IPS DF 6.9 (cell line): ENCODE results near the gene BRIP1.

Experiments
- DNase-seq: peaks from one replicate; pipeline ENCODE4 v3.0.0-alpha.2; 2013; ENCODE audit warnings: low read depth, low spot score
- H3K27ac ChIP-seq: one replicate; pipeline ENCODE4 v1.5.1; 2013; ENCODE audit warnings: low read length, control low read depth
- H3K27me3 ChIP-seq: 2 replicates; pipeline ENCODE4 v1.6.1; 2013; ENCODE audit warnings: mild to moderate bottlenecking, low read length; ENCODE audit not compliant: control insufficient read depth, insufficient read depth
- H3K36me3 ChIP-seq: 2 replicates; pipeline ENCODE4 v1.6.1; 2013; ENCODE audit warnings: low read length; ENCODE audit not compliant: control insufficient read depth, insufficient read depth
- H3K4me1 ChIP-seq: 2 replicates; pipeline ENCODE4 v1.6.1; 2013; ENCODE audit warnings: low read length; ENCODE audit not compliant: control insufficient read depth, insufficient read depth
- H3K4me3 ChIP-seq: 2 replicates; pipeline ENCODE4 v1.5.1; 2013; ENCODE audit warnings: mild to moderate bottlenecking, low read length
- H3K9me3 ChIP-seq: 2 replicates; pipeline ENCODE4 v1.6.1; 2013; ENCODE audit warnings: low read length, inconsistent platforms; ENCODE audit not compliant: control insufficient read depth, insufficient read depth
- WGBS: extraction: QIAGEN DNeasy Blood & Tissue Kit; methylation state at CpG from one replicate; pipeline ENCODE4 v1.1.7; 2013; ENCODE audit warnings: mixed read lengths, missing lambda C conversion rate; ENCODE audit not compliant: insufficient read length, insufficient coverage; 5-methylcytosine and 5-hydroxymethylcytosine counted together

Gene BRIP1

GRCh38 chr17:61884864-61885263 is 21.5 kb upstream of the BRIP1 start:
- DNase-seq, result no peak
- H3K27me3 ChIP-seq, result no peaks in the 10 kb centered on the region
- H3K27ac ChIP-seq, result no peak overlapping the region
- no peak overlapping the region for H3K4me3 ChIP-seq
- no peaks in the 10 kb centered on the region for H3K4me1 ChIP-seq
- H3K9me3 ChIP-seq, result no peaks in the 10 kb centered on the region
- H3K36me3 ChIP-seq, result no peaks in the 10 kb centered on the region
- no CpG with 5 or more reads among the region's 3 CpGs for WGBS

GRCh38 chr17:61880589-61881102 is 17.3 kb upstream of the BRIP1 start:
- no peaks in the 10 kb centered on the region for H3K27me3 ChIP-seq
- no peaks in the 10 kb centered on the region for H3K9me3 ChIP-seq
- no peaks in the 10 kb centered on the region for H3K36me3 ChIP-seq
- H3K4me1 ChIP-seq, result no peaks in the 10 kb centered on the region
- no peak overlapping the region for H3K4me3 ChIP-seq
- no CpG with 5 or more reads among the region's 4 CpGs for WGBS
- no peak overlapping the region for H3K27ac ChIP-seq
- no peak for DNase-seq

- Histone ChIP-seq H3K9me3 (no peaks in the 10 kb centered on the region), H3K36me3 (no peaks in the 10 kb centered on the region), H3K4me3 (no peak overlapping the region), H3K27me3 (no peaks in the 10 kb centered on the region), H3K4me1 (no peaks in the 10 kb centered on the region), H3K27ac (no peak overlapping the region)
- no CpG with 5 or more reads among the region's 3 CpGs for WGBS
- no peak for DNase-seq
Measured at GRCh38 chr17:61878984-61879612, 15.8 kb upstream of the BRIP1 start.

- no peaks in the 10 kb centered on the region for H3K9me3 ChIP-seq
- no peaks in the 10 kb centered on the region for H3K27me3 ChIP-seq
- no CpG with 5 or more reads among the region's 2 CpGs for WGBS
- no peak for DNase-seq
- no peaks in the 10 kb centered on the region for H3K36me3 ChIP-seq
- no peak overlapping the region for H3K27ac ChIP-seq
- H3K4me3 ChIP-seq, result no peak overlapping the region
- no peaks in the 10 kb centered on the region for H3K4me1 ChIP-seq
Measured at GRCh38 chr17:61878520-61878919, 15.2 kb upstream of the BRIP1 start.

GRCh38 chr17:61877837-61878236 is 14.5 kb upstream of the BRIP1 start:
- no peak overlapping the region for H3K27ac ChIP-seq
- WGBS, result no CpG with 5 or more reads among the region's 2 CpGs
- no peaks in the 10 kb centered on the region for H3K9me3 ChIP-seq
- no peaks in the 10 kb centered on the region for H3K27me3 ChIP-seq
- no peak overlapping the region for H3K4me3 ChIP-seq
- no peaks in the 10 kb centered on the region for H3K36me3 ChIP-seq
- H3K4me1 ChIP-seq, result no peaks in the 10 kb centered on the region
- no peak for DNase-seq

GRCh38 chr17:61875804-61876203 is 12.5 kb upstream of the BRIP1 start:
- no peak overlapping the region for H3K4me3 ChIP-seq
- no peaks in the 10 kb centered on the region for H3K36me3 ChIP-seq
- no CpG with 5 or more reads among the region's 3 CpGs for WGBS
- no peak overlapping the region for H3K27ac ChIP-seq
- H3K27me3 ChIP-seq, result no peaks in the 10 kb centered on the region
- no peaks in the 10 kb centered on the region for H3K4me1 ChIP-seq
- no peaks in the 10 kb centered on the region for H3K9me3 ChIP-seq
- DNase-seq, result no peak

GRCh38 chr17:61875285-61875684 is 12.0 kb upstream of the BRIP1 start:
- WGBS, result no CpG with 5 or more reads among the region's 1 CpG
- H3K27ac ChIP-seq, result no peak overlapping the region
- no peaks in the 10 kb centered on the region for H3K4me1 ChIP-seq
- DNase-seq, result no peak
- no peak overlapping the region for H3K4me3 ChIP-seq
- no peaks in the 10 kb centered on the region for H3K9me3 ChIP-seq
- no peaks in the 10 kb centered on the region for H3K27me3 ChIP-seq
- no peaks in the 10 kb centered on the region for H3K36me3 ChIP-seq

GRCh38 chr17:61874075-61874474 is 10.7 kb upstream of the BRIP1 start:
- Histone ChIP-seq H3K4me1 (no peaks in the 10 kb centered on the region), H3K36me3 (no peaks in the 10 kb centered on the region)
- WGBS, result no CpG with 5 or more reads among the region's 2 CpGs

GRCh38 chr17:61872099-61872498 is 8.8 kb upstream of the BRIP1 start:
- Histone ChIP-seq H3K9me3 (no peaks in the 10 kb centered on the region), H3K27me3 (no peaks in the 10 kb centered on the region), H3K27ac (no peak overlapping the region), H3K4me3 (no peak overlapping the region), H3K4me1 (no peaks in the 10 kb centered on the region), H3K36me3 (no peaks in the 10 kb centered on the region)
- WGBS, result no CpG with 5 or more reads among the region's 3 CpGs
- DNase-seq, result no peak

More at GRCh38 chr17:61874075-61874474, 10.7 kb upstream of the BRIP1 start:
- H3K27me3 ChIP-seq, result no peaks in the 10 kb centered on the region
- H3K4me3 ChIP-seq, result no peak overlapping the region
- no peaks in the 10 kb centered on the region for H3K9me3 ChIP-seq
- no peak overlapping the region for H3K27ac ChIP-seq
- DNase-seq, result no peak

GRCh38 chr17:61869138-61869537 is 5.8 kb upstream of the BRIP1 start:
- Histone ChIP-seq H3K27ac (no peak overlapping the region), H3K9me3 (no peaks in the 10 kb centered on the region), H3K27me3 (no peaks in the 10 kb centered on the region), H3K4me3 (no peak overlapping the region), H3K4me1 (no peaks in the 10 kb centered on the region), H3K36me3 (no peaks in the 10 kb centered on the region)
- WGBS, result no CpG with 5 or more reads among the region's 3 CpGs
- DNase-seq, result no peak

GRCh38 chr17:61868074-61868473 is 4.7 kb upstream of the BRIP1 start:
- no peak overlapping the region for H3K4me3 ChIP-seq
- DNase-seq, result no peak
- H3K9me3 ChIP-seq, result no peaks in the 10 kb centered on the region
- no peak overlapping the region for H3K27ac ChIP-seq
- H3K4me1 ChIP-seq, result no peaks in the 10 kb centered on the region
- H3K27me3 ChIP-seq, result no peaks in the 10 kb centered on the region
- no peaks in the 10 kb centered on the region for H3K36me3 ChIP-seq
- no CpG with 5 or more reads among the region's 2 CpGs for WGBS
